Measurements from ENCODE around the gene CA14.
"Not testable (repeated sequence)": the region's sequence is repeated elsewhere in the genome, so short reads cannot be mapped to it uniquely, and the experiment has no call there.

CA14 gene
- total RNA-seq: 0 reads per million in 4 experiments

- no peak for DNase-seq
Measured at GRCh38 chr1:150257624-150258585, at the start of gene CA14. Gene CA14, plus strand, starts transcription at chr1:150257774. Its CDS starts 355 bp downstream, at chr1:150258129.

GRCh38 chr1:150208460-150208859 lies 49.1 kb upstream of the CA14 start:
- not testable (repeated sequence) for DNase-seq

GRCh38 chr1:150210091-150210490 lies 47.5 kb upstream of the CA14 start:
- no peak for DNase-seq

- DNase-seq: no peak
Measured at GRCh38 chr1:150210706-150211105, 46.9 kb upstream of the CA14 start.

GRCh38 chr1:150212070-150212469 lies 45.5 kb upstream of the CA14 start:
- DNase-seq: no peak

- peak; percentile 80 for DNase-seq
Measured at GRCh38 chr1:150213170-150214098, 44.1 kb upstream of the CA14 start.

- DNase-seq: not testable (repeated sequence)
Measured at GRCh38 chr1:150214099-150214756, 43.3 kb upstream of the CA14 start.

GRCh38 chr1:150215855-150216254 lies 41.7 kb upstream of the CA14 start:
- DNase-seq: not testable (repeated sequence)

- no peak for DNase-seq
Measured at GRCh38 chr1:150221552-150221951, 36.0 kb upstream of the CA14 start.

GRCh38 chr1:150224983-150225382 lies 32.6 kb upstream of the CA14 start:
- DNase-seq: no peak

GRCh38 chr1:150225546-150225945 lies 32.0 kb upstream of the CA14 start:
- no peak for DNase-seq

- no peak for DNase-seq
Measured at GRCh38 chr1:150226486-150226885, 31.1 kb upstream of the CA14 start.

GRCh38 chr1:150227228-150227627 lies 30.3 kb upstream of the CA14 start:
- DNase-seq: no peak

- not testable (repeated sequence) for DNase-seq
Measured at GRCh38 chr1:150228246-150228645, 29.3 kb upstream of the CA14 start.

- not testable (repeated sequence) for DNase-seq
Measured at GRCh38 chr1:150232921-150233320, 24.7 kb upstream of the CA14 start.

GRCh38 chr1:150233359-150234308 lies 23.9 kb upstream of the CA14 start:
- DNase-seq: peak; percentile 12

GRCh38 chr1:150234309-150234565 lies 23.3 kb upstream of the CA14 start:
- no peak for DNase-seq

- DNase-seq: peak; percentile 80
Measured at GRCh38 chr1:150234566-150235293, 22.8 kb upstream of the CA14 start.

GRCh38 chr1:150235294-150235851 lies 22.2 kb upstream of the CA14 start:
- DNase-seq: peak; percentile 5

- peak; percentile 89 for DNase-seq
Measured at GRCh38 chr1:150235852-150236613, 21.5 kb upstream of the CA14 start, which contains the start of gene ANP32E. Gene ANP32E, minus strand, starts transcription at chr1:150236112. Its CDS starts 326 bp downstream, at chr1:150235786.
